ENCODE results near the gene BRD2. TPM values are rescaled to one million over a fixed set of nuclear protein-coding genes. Genes with fewer than 3 reads are reported as not detected.

BRD2 gene
- total and polyA plus RNA-seq, 9 of the 15 experiments (the other 6 are each of a cell fraction or from before 2014, with no cell fraction given): 19.0 to 252 (median 181) TPM

- no peaks in the 10 kb centered on the region for H3K9me1 ChIP-seq (ENCODE audit: control insufficient read depth, insufficient read depth, low read length)
- WGBS (ENCODE audit: insufficient coverage, low coverage, missing lambda C conversion rate): 5% methylated on average over 9 of the region's 9 CpGs
- H2AFZ ChIP-seq (ENCODE audit: low read depth, low read length): no peak overlapping the region
- H3K9ac ChIP-seq (ENCODE audit: insufficient read depth in 1 of 2, low read depth in 2 of 2, low read length in 2 of 2): no peak overlapping the region
- no peak for FAIRE-seq
- intact Hi-C loops (cut with micrococcal nuclease): loop anchor here (5.0 kb wide), 1 partner anchor 62 kb away; no protein-coding TSS in a partner anchor
- ChIA-PET CTCF (ENCODE audit: low intra/inter-chr PET ratio) (no interaction called here), POLR2A (interaction anchor here (13.5 kb wide), 1 partner anchor 22 kb away, joined by 309 read pairs; the partner anchor contains the start of gene BRD2)
- peak in 1 of 4 experiments; percentile 7 for DNase-seq (ENCODE audit: extremely low read depth in 1 of 4, low spot score in 3 of 4)
- no TSS peak for BruUV-seq (replicated peaks)
- H4K20me1 ChIP-seq (replicated peaks; ENCODE audit: control insufficient read depth, insufficient read depth, low read length): no peaks in the 10 kb centered on the region
- no peak overlapping the region for H3K4me2 ChIP-seq (ENCODE audit: insufficient read depth, low read length)
- ATAC-seq: no peak
- in situ Hi-C loops (cut with MboI): no loop called here
- no peaks in the 10 kb centered on the region; a peak in 1 of 5 replicates for H3K4me1 ChIP-seq (replicated peaks in 1 of 2; ENCODE audit: control insufficient read depth in 2 of 2, insufficient read depth in 2 of 2, low read length in 2 of 2)
- H3K27ac ChIP-seq (ENCODE audit: extremely low read depth, low read depth, low read length): no peak overlapping the region
- H3K36me3 ChIP-seq (ENCODE audit: control insufficient read depth, insufficient read depth, low read length): no peaks in the 10 kb centered on the region
- no peaks in the 10 kb centered on the region for H3K79me2 ChIP-seq (ENCODE audit: control insufficient read depth, insufficient read depth, low read length)
- peaks cover 2 to 24% of the 10 kb centered on the region in 2 experiments; a peak in 3 of 5 replicates for H3K27me3 ChIP-seq (ENCODE audit: control insufficient read depth in 2 of 2, insufficient read depth in 2 of 2, low read length in 2 of 2)
- H3K4me3 ChIP-seq: no peak overlapping the region
- H3K9me3 ChIP-seq (replicated peaks; ENCODE audit: control insufficient read depth, insufficient read depth, low read depth, low read length): no peaks in the 10 kb centered on the region
- TF ChIP-seq CHD7 (IDR thresholded peaks at IDR 0.05; ENCODE audit: low read depth, low read length): no peak
- no peak for TF ChIP-seq PHTF2 (CRISPR knock-in tag; IDR thresholded peaks at IDR 0.05)
- TF ChIP-seq, protein P1, sequence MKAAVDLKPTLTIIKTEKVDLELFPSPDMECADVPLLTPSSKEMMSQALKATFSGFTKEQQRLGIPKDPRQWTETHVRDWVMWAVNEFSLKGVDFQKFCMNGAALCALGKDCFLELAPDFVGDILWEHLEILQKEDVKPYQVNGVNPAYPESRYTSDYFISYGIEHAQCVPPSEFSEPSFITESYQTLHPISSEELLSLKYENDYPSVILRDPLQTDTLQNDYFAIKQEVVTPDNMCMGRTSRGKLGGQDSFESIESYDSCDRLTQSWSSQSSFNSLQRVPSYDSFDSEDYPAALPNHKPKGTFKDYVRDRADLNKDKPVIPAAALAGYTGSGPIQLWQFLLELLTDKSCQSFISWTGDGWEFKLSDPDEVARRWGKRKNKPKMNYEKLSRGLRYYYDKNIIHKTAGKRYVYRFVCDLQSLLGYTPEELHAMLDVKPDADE (conservative IDR thresholded peaks at IDR 0.05; ENCODE audit: control insufficient read depth, low read depth, low read length): no peak
- no peak for TF ChIP-seq ZNF146 (CRISPR knock-in tag; IDR thresholded peaks at IDR 0.05; ENCODE audit: unreplicated experiment)
- TF ChIP-seq FOSL1 (tag; conservative IDR thresholded peaks at IDR 0.05): no peak
- TF ChIP-seq, protein P2, sequence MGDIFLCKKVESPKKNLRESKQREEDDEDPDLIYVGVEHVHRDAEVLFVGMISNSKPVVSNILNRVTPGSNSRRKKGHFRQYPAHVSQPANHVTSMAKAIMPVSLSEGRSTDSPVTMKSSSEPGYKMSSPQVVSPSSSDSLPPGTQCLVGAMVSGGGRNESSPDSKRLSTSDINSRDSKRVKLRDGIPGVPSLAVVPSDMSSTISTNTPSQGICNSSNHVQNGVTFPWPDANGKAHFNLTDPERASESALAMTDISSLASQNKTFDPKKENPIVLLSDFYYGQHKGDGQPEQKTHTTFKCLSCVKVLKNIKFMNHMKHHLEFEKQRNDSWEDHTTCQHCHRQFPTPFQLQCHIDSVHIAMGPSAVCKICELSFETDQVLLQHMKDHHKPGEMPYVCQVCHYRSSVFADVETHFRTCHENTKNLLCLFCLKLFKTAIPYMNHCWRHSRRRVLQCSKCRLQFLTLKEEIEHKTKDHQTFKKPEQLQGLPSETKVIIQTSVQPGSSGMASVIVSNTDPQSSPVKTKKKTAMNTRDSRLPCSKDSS (IDR thresholded peaks at IDR 0.05; ENCODE audit: low read depth, partially characterized antibody): no peak
- TF ChIP-seq ZNF41 (CRISPR knock-in tag; conservative IDR thresholded peaks at IDR 0.05): no peak
Observed at GRCh38 chr6:32949113-32949512, 19.3 kb upstream of the BRD2 start.

Measured in K562 (cell line).